Effector CD8-positive, alpha-beta T cell (primary cell): ENCODE measurements around the gene MAST2.

ENCODE experiments used
- DNase-seq: peaks from one replicate; lab custom pipeline; 2025; lab: John Stamatoyannopoulos, UW

The MAST2 gene

DNA sequence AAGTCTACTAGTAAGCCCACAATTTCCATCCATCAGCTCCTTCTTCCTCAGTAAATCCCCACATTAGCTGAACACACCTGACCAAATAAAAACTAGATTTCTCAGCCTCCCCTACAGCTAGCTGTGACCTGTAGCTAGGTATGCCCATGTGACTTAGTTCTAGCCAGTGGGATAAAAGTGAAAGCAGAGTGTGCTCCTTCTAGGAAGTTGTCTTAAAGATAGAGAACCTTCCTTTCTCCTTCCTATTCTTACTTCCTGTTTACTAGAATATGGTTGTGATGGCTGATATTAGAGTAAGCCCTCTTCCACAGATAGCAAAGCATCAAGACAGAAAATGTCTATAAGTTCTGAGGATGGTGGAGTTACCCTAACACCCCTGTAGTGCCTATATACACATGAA is 262.0 kb downstream of the MAST2 start:
- DNase-seq: no peak

GRCh38 chr1:46067652-46068051 is 264.2 kb downstream of the MAST2 start:
- no peak for DNase-seq

DNA sequence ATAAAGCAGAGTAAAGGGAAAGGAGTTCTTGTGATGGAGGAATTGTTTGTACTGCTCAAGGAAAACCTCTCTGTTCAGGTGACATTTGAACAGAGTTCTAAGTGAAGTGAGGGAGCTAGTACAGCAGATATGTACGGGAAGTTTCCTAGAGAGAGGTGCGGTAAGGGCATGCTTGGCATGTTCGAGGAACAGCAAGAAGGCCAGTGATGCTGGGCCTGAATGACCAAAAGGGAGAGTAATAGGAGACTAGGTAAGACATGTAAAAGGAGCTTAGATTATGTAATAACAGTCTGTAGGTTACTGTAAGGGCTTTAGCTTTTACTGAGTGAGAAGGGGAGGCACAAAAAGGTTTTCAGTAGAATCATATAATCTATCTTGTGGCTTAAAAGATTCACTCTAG is 265.1 kb downstream of the MAST2 start:
- DNase-seq: no peak

GRCh38 chr1:46070164-46070814 is 266.9 kb downstream of the MAST2 start:
- no peak for DNase-seq

- DNase-seq: no peak
Measured at GRCh38 chr1:46072975-46073374, 269.6 kb downstream of the MAST2 start.

DNA sequence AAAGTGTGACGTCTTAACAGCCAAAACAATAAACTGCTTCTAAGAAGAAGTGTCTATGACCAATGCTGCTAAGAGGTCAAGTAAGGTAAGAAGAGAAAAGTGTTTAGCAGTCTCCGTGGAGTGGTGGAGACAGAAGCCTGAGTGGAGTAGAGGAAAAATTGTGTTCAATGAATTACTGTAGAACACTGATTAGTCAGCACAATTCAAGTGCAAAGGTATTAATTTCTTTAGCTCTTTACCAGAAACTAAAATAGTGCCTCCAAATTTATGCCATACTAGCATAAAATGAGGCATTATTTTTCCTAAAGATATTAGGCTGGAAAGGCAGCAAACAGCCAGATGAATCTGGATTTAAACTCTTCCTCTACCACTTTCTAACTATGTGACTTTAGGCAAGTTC is 272.9 kb downstream of the MAST2 start:
- DNase-seq: no peak

DNA sequence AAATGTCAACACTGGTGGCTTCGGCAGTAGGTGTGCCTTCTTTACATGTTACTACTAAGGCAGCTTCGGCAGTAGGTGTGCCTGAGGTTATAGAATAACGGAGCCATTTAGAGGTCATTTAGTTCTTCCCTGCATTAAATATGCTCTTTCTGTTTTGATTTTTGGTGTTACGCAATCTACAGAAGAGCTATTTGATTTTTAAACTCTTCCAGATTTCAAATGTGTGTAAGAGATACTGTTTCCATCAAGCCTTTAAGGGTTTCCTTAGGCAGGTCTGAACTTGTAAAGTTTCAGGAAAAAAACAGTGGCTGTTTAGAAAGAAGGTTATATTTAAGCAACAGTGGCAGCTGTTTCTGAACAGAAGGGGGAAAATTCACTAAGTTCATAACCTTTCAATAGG is 274.2 kb downstream of the MAST2 start:
- no peak for DNase-seq

- no peak for DNase-seq
Measured at GRCh38 chr1:46080257-46080656, 276.8 kb downstream of the MAST2 start.

DNA sequence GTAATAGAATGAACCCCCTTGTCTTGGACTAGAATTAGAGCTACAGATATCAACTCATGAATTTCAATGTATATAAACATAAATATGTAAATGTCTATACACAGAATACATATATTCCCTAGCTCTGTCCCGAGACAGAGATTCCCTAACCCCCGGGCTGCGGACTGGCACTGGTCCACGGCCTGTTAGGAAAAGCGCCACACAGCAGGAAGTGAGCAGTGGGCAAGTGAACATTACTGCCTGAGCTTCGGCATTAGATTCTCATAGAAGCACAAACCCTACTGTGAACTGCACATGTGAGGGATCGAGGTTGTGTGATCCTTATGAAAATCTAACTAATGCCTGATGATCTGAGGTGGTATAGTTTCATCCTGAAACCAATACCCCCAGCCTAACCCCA is 277.8 kb downstream of the MAST2 start:
- no peak for DNase-seq

DNA sequence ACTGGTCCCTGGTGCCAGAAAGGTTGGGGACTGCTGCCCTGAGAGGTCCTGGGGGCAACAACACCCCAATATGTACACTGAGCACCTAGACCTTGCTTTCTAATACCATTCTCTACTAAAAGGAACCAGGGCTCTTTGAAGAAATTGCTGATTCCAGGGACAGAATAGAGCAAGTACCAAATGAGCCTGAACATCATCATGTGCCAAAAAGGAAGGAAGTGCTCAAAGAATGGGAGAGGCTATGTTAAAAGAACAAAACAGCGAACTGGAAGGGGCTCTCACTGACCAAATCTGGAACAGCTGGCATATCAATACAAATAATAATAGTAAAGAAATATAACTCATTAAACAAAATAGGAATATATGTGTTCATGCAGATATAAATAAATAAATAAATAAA is 278.2 kb downstream of the MAST2 start:
- DNase-seq: no peak

GRCh38 chr1:46083579-46083978 is 280.2 kb downstream of the MAST2 start:
- no peak for DNase-seq

DNA sequence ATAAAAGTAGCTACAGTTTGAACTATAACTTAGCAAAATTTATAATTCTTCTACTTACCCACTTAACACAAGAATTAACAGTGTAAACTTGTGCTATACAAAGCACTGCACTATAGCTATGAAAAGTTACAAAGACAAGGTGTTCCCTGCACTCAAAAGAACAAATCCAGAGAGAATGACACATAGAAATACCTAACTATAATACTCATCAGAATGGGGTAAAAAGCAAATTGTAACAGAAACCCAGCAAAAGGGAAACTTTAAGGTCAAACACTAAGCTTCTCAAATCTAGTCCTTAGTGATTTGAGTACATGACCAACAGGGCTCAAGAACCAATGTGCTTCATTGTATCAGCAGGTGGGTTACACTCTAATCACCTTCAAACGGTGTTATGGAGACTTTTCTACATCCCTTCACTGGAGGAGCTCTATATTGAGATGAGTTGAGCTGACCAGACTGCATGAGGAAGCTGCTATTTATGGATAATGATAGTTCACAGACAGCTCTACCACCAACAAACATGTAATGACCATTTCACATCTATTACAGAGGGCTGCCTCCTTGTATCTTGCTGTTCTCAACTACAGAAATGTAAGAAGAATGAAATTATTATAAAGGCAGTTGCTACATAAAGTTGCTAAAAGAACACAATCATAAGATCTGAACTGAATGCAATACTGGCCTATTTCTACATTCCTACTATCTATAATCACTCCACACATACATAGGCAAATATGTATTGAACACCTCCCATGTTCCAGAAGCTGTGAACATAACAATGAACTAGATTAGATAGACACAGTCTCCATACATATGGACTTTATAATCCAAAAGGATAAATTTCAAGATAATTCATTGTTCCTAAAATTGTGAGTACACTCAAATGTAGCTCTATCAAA is 281.4 kb downstream of the MAST2 start:
- no peak for DNase-seq
